Right ventricle myocardium superior (tissue), 1 donor: ENCODE measurements around the gene FBXL5. TPM values are rescaled to one million over a fixed set of nuclear protein-coding genes. Genes with fewer than 3 reads are reported as not detected.

Source experiments
- ATAC-seq: fragments of 200-7000 bp; cut with Tn5 transposase; one replicate; pipeline ENCODE4 v1.9.1; 2020; ENCODE audit warnings: mild to moderate bottlenecking; ENCODE audit not compliant: poor library complexity
- DNase-seq: peaks from one replicate; pipeline ENCODE4 v3.0.0-alpha.2; 2020
- intact Hi-C: fragments of 100-400 bp; cut with DNase I; formaldehyde crosslinking; loops from one replicate; pipeline ENCODE4 v1.11.2; 2022
- total RNA-seq: library from RNA; stranded (reverse); fragmentation: NEBNext Ultra II Directional; extraction: Animal tissue kit (Norgen Biotek cat#: 25700); gene quantifications from one replicate; pipeline ENCODE4 v1.2.1, GENCODE V29; 2021
- donor health status: DM: no; HTN: yes; CAD: no; lungs with severe emphysema.

FBXL5 gene
- total RNA-seq, 1 donor from 2014 or later: 99.0 TPM

DNA sequence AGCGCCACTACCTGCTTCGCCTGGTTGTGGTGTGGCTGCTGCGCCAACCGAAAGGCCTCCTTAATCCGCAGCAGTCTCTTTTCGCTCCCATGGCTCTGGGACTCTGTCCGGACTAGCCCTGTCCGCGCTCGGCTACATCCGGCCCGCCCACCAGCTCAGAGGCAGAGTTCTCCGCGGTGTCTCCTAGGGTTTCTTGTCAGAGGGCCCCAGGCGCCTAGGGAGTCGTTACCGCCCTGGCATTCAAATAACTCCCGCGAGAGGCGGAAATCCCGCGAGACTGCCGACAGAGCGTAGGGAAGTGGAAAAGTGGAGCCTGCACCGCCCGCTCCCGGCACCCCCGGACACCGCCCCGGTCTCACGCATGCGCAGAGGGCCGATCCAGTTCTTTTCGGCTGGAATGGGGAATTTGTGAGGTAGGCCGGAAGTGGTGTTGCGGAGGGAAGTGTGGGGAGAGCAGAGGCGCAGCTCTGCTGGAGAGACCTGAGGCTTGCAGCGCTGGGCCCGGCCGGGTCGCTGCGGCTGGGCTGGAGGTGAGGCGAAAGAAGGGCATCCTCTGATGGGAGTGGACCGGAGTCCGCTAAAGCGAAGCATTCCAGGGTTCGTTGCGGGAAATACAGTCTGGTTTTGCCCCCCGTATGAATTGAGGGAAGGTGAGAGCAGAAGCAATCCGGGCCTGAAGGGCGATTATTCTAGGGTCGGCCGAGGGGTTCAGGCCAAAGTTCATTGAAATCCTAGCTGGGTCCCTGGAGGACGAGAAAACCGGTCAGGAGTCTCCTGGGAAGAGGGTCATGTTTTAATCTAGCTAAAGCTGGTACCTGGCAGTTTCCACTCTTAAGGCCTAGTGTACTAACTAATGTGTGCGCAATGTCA, 26.4 kb upstream of the FBXL5 start, which contains the start of gene FAM200B:
TSS of gene FAM200B (plus strand) at position 456 of the 870 bp plus-strand sequence. CDS start 5,151 bp downstream, outside the sequence.
- ATAC-seq (peak; percentile 99), DNase-seq (peak; percentile 100)
- intact Hi-C loops: no loop called here

DNA sequence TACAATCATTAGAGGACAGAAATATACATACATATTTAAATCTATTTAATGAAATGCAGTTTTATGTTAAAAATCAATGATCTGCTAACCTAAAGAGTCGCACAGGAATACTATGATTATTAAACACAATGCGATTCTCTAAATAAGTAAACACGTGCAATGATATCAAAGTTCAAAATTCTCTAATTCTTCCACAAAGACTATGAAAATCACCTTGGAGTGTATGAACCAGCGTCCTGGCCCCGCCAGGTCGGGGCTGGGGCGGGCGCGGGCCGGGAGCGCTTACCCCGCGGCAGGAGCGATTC, 25.9 kb upstream of the FBXL5 start:
- no peak for ATAC-seq
- no peak for DNase-seq
- intact Hi-C loops: no loop called here

DNA sequence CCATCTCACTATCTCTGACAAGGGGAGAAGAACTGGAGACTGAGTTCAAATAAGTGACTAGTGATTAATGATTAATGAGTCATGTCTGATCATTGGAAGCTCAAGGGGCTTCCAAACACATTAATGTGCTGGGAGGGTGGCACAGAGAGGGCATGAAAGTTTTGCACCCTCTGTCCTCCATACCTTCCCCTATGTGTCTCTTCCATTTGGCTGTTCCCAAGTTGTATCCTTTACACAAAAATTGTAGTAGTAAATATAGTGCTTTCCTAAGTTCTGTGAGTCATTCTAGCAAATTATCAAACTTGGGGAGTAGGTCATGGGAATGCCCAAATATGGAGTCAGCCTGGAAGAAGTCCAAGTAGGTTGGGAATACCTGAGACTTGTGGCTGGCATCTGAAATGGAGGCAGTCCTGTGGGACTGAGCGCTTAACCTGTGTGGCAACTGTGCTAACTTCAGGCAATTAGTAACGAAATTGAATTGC, 22.4 kb upstream of the FBXL5 start:
- intact Hi-C loops: no loop called here
- ATAC-seq (no peak), DNase-seq (no peak)

- DNase-seq (no peak), ATAC-seq (no peak)
- intact Hi-C loops: no loop called here
Measured at GRCh38 chr4:15676899-15677298, 21.7 kb upstream of the FBXL5 start.

GRCh38 chr4:15676039-15676438, 20.9 kb upstream of the FBXL5 start:
- ATAC-seq (no peak), DNase-seq (no peak)
- intact Hi-C loops: no loop called here

- no peak for DNase-seq
- no peak for ATAC-seq
- intact Hi-C loops: no loop called here
Measured at GRCh38 chr4:15675356-15675755, 20.2 kb upstream of the FBXL5 start.

DNA sequence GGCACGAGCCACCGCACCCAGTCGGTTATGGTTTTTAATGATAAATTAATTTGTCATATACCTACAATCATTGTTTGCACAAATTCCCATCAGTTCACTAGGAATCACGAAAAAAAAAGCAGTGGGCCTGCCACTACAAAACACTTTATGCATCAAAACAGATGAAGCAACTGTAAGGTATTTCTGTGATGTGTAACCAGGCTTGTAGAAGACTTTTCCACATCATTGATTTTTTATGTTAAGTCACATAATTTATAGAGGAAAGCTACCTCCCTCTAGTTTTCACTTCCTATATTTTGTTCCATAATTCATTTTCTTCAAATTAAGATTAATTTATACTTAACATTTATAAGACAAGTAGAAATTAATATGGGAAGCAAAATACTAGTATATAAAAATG, 19.8 kb upstream of the FBXL5 start:
- intact Hi-C loops: no loop called here
- ATAC-seq (no peak), DNase-seq (no peak)

GRCh38 chr4:15674046-15674445, 18.9 kb upstream of the FBXL5 start:
- no peak for DNase-seq
- no peak for ATAC-seq
- intact Hi-C loops: no loop called here

DNA sequence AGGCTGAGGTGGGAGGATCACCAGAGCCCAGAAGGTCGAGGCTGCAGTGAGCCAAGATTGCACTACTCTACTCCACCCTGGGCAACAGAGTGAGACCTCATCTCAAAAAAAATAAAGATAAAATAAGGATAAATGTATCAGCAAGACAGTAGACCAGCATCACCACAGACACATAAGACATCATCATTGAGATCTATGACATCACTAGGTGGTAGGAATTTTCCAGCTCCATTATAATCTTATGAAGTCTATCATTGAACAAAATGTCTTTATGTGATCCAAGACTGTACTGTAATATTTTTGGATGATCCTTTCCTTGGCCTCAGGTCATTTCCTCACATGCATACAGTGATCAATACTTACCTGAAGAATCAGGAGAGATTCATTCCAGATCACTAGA, 18.2 kb upstream of the FBXL5 start:
- intact Hi-C loops: no loop called here
- no peak for ATAC-seq
- no peak for DNase-seq

DNA sequence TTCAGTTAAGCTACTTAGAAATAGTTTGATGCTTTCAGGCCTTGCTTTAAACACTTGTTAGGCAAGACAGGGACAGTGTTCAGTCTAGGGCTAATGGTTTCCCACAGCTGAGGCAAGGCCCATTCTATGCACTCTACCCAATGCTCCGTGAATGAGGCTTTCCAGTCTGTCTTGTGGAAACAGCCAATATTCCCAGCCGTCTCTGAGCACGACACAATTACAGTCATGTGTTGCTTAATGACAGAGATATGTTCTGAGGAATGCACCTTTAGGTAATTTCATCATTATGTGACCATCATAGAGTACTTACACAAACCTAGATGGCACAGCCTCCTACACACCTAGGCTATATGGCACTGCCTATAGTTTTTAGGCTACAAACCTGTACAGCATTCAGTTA, 16.9 kb upstream of the FBXL5 start:
- ATAC-seq: no peak
- no peak for DNase-seq
- intact Hi-C loops: no loop called here

- DNase-seq: no peak
Measured at GRCh38 chr4:15670576-15670975, 15.4 kb upstream of the FBXL5 start.

DNA sequence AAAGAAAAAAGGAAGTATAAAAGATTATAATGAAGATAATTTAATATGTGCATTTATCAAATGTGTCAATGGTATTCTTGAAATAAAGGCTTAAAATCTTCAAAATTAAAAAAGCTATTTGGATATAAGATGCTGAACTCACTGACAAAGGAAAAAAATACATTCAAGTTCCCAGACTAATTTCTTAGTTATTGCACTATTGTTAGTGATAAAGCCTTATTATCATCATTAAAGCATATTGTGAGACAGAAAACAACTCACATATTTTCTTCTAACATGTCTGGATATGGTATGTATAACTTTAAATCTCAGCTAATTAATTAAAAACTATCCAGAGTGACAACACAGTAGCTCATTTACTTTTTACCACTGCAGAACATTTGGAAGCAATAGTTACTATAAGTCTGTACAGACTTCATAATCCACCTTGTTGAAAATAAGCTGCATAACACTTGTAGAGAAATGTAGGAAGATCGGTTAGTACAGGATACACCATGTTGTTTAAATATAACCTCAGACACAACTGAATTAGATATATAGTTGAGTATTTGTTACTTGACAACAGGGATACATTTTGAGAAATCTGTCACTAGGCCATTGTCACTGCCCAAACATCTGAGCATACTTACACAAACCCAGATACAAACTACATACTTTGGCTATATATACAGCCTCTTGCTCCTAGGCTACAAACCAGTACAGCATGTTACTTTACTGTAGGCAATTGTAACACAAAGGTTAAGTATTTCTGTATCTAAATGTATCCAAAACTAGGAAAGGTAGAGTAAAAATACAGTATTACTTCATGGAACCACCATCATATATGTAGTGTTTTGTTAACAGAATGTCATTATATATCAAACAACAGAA, 13.6 kb upstream of the FBXL5 start:
- no peak for ATAC-seq
- DNase-seq: no peak
- intact Hi-C loops: no loop called here

More at GRCh38 chr4:15670576-15670975, 15.4 kb upstream of the FBXL5 start:
- ATAC-seq: no peak
- intact Hi-C loops: no loop called here

GRCh38 chr4:15667006-15667405, 11.8 kb upstream of the FBXL5 start:
- no peak for ATAC-seq
- intact Hi-C loops: no loop called here
- no peak for DNase-seq

DNA sequence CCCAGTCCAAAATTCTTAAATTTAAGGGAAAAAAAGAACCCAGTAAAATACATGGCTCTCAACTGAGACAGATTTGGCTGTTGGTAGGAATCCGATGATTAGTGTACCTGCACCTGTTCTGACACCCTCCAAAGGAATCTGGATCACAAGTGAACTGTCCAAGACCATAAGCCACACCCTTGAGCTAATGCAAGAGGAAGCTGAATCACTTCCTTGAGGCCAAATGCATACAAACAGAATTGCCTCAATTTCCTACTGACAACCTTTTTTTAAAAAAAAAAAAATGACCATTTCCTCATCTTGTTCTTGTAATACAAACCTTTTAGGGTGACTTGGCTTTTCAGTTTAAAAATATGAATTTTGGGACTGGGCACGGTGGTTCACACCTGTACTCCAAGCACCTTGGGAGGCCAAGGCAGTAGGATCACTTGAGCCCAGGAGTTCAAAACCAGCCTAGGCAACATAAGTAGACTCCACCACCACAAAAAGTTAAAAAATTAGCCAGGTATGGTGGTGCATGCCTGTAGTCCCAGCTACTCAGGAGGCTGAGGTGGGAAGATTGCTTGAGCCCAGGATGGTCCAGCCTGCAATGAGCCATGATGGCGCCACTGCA, 10.7 kb upstream of the FBXL5 start:
- intact Hi-C loops: no loop called here
- DNase-seq (no peak), ATAC-seq (peak; percentile 51)

GRCh38 chr4:15659768-15660570, 4.8 kb upstream of the FBXL5 start:
- DNase-seq (no peak), ATAC-seq (no peak)
- intact Hi-C loops: no loop called here

GRCh38 chr4:15658781-15659180, 3.6 kb upstream of the FBXL5 start:
- intact Hi-C loops: no loop called here
- no peak for DNase-seq
- no peak for ATAC-seq

DNA sequence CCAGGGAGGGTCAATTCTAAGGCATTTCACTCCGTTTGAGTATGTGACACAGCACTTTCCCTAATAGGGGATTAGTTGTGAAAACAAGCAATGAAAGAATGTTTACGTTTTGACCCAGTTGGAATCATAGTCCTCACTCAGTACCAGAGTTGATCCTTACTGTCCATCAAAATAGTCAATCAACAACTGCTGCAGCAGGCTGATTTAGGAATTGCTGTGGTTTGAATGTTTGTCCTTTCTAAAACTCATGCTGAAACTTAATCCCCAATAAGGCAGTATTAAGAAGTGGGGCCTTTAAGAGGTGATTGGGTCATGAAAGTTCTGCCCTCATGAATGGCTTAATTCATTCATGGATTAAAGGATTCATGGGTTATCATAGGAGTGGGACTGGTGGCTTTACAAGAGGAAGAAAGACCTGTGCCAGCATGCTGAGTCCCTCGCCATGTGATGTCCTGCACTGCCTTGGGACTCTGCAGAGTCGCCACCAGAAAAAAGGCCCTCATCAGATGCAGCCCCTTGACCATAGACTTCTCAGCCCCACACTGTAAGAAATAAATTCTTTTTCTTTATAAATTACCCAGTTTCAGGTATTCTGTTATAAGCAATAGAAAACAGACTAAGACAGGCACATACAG, 3.1 kb upstream of the FBXL5 start:
- ATAC-seq (no peak), DNase-seq (no peak)
- intact Hi-C loops: no loop called here

DNA sequence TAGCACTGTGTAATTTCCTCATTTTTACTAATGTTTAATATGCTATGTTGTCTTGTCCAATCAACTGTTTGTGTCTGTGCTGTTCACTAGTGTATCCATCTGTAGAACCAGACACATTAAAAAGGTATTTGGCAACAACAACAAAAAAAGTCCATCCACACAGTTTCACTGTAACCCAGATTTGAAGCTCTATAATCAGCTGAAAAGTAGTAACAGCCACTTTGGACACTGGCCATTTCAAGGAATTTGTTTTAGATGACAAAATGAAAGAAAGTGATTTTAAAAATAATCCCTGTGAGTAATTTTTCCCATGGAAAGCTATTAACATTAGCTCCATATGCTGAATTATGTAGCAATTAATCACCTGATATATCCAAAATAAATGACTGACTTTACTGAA, 2.2 kb upstream of the FBXL5 start:
- ATAC-seq (no peak), DNase-seq (no peak)
- intact Hi-C loops: no loop called here
